HG03025 (cell line): ENCODE results near the gene HSPA12A.

Experiments used
- ATAC-seq: cut with Tn5 transposase; IDR thresholded peaks from one replicate; pipeline ENCODE4 v1.9.1; 2021; ENCODE audit warnings: mild to moderate bottlenecking, moderate library complexity; ENCODE audit not compliant: unreplicated experiment, low FRiP score

Gene HSPA12A, protein sequence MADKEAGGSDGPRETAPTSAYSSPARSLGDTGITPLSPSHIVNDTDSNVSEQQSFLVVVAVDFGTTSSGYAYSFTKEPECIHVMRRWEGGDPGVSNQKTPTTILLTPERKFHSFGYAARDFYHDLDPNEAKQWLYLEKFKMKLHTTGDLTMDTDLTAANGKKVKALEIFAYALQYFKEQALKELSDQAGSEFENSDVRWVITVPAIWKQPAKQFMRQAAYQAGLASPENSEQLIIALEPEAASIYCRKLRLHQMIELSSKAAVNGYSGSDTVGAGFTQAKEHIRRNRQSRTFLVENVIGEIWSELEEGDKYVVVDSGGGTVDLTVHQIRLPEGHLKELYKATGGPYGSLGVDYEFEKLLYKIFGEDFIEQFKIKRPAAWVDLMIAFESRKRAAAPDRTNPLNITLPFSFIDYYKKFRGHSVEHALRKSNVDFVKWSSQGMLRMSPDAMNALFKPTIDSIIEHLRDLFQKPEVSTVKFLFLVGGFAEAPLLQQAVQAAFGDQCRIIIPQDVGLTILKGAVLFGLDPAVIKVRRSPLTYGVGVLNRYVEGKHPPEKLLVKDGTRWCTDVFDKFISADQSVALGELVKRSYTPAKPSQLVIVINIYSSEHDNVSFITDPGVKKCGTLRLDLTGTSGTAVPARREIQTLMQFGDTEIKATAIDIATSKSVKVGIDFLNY

DNA sequence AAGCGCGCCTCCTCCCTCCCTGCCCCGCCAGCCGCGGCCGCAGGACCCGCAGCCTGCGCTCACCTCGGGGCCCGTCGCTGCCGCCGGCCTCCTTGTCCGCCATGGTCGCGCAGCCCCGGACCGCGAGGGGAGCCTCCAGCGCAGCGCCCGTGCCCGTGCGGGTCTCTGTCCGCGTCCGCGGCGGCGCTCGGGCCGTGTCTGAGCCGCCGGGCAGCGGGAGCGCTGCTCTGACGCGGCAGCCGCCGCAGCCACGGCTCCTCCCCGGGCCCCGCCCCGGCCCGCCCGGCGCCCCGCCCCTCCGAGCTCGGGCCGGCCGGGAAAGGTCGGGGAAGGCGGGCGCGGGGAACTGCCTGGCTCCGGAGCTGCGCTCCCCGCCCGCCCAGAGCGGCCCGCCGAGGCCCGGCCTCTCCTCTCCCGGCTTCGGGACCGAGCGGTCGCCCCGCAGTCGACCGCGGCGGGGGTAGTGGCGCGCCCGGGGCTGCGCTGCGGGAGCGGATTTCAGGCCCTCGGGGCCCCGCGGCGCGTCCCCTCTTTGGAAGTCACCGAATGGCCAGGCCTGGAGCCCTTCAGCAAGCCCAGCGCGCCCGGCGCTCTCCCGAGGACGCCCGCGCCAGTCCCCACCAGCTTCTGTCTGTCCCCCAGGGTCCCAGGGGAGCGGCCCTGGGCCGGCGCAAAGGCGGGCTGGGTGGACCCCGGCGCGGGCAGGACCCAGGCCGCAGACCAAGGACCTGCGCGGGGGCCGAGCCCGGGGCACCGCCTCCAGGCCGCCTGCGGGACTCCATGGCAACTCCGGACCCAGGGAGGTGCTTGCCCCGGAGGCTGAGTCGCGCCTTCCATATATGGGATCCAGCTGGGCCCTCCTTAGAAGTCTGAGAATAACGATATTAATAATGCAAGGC, at the start of gene HSPA12A:
Gene HSPA12A (minus strand): TSS at position 200 of the 899 bp plus-strand sequence. CDS start 97 bp downstream, at position 103.
- ATAC-seq = peak; percentile 80

DNA sequence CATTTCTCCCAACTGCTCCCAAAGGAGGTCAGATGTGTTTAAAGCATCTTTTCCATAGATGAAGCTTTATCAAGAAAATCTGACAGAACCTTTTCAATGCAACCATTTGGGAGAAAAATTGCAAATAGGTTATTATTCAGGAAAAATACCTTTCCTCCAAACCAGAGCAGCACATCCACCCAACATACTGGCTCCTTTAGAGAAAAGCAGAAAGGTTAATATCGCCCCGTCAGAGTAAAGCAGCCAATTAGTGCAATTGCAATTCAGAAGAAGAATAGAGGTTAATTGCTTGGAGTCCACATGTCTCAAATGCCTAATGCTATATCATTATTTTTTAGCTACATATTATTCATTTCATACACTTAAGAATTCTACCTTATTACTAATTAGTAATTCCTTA, 48.9 kb upstream of the HSPA12A start:
- ATAC-seq = no peak

DNA sequence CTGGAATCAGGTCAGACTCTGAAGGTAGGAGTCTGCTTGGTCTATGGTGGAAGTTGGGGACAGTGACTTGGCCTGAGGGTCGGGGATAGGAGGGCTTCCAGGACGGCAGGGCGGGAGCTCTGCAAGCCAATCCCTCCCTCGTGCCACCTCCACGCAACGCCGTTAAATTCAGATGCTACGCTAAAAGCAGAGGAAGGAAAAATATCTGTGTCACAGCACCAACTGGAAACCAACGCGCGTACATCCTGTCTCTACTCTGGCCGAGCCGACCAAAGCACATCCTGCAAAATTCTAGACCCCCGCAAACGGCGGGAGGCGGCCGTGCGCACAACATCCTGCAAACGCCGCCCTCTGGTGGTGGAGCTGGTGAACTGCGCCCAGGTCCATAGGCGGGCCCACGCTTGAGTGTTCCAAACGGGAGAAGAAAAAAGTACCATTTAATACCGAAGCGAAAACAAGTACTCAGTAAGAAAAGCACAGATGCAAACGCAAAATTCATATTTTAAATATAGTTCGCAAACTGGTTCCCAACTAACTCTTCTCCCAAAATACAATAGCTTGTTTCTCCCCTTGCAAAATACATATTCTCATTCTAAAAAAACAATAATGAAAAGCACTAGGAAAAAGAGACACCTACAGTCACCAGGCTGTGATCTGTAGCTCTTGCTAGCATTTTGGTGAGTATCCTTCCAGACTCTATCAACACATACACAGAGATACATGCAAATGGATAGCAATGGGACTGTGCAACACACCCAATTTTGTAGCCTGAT, 45.7 kb upstream of the HSPA12A start:
- peak; percentile 77 for ATAC-seq

DNA sequence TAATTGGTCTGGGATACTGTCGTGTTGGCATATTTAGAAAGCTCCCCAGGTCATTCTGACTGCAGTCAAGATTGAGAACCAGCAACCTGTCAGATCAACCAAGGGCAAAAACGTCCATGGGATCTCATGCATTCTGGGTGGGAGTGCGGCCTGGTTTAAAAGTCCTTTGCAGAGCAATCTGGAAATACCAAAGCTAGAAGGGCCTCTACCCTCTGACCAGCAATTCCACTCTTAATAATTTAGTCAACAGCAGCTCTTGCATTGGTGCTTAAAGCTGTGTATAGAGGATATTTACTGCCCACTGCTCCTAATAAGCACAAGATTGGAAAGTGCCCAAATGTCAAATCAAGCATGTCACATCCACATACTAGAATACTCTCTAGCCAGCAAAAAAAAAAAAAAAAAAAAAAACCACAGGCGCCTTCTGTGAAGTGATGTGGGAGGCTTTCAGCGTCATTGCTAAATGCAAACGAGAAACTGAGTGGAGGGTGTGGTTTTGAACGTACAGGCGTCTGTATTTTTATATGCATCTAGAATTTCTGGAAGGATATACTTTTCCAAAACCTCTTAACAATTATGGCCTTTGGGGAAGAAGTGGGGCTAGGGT, 44.8 kb upstream of the HSPA12A start:
- ATAC-seq = no peak

DNA sequence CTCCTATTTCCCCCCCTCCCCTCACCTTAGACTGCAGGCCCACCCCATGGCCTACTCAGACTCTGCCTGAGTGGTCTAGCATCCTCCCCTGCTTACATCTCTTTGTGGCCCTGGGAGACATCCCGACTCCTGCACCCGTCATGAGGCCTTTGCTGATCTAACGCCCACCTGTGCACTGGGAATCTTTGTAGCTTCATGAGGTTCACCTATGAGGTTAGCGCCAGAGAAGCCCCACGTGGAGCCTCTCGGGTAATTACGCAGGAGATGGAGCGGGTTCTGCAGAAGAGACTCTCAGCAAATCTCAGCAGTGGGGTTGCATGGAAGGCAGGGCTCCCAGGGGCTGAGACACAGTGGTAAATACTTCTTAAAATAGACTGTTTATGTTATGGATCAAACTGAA, 43.5 kb upstream of the HSPA12A start:
- no peak for ATAC-seq

DNA sequence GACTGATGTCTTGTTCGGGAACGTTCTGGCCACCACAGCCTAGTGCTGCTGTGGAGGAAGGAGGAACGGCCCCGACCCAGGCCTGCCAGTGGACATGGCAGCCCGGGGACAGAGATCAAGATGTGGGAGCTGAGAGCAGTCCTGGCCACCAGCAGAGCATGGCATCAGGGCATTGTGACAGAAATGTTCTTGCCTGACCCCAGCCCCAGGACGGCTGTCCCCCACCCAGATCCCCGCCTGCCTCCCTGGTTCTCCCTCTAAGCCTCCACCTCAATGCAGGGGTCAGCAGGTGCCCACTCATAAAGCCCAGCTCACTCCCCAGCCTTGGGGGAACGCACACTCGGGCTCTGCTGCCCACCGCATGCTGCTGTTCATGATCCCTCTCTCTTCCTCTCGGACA, 42.9 kb upstream of the HSPA12A start:
- ATAC-seq = no peak

DNA sequence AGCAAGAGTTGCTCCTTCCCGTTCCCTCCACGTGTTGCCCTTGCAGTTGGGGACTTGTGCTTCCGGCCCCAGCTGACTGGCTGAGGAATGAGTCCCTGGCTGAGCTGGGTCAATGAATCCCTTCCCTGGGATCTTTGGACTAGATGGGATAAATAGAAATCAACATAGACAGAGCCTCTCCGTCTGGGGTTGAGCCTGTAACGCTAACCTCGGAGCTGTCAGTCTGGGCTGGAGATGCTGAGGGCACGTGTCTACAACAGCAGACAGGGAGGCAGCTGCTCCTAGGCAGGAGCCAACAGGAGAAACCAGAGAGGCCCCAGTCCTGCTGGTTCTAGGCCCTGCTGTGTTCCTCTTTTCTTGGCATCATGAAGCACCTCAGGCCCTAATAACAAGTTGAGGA, 42.3 kb upstream of the HSPA12A start:
- ATAC-seq = no peak

DNA sequence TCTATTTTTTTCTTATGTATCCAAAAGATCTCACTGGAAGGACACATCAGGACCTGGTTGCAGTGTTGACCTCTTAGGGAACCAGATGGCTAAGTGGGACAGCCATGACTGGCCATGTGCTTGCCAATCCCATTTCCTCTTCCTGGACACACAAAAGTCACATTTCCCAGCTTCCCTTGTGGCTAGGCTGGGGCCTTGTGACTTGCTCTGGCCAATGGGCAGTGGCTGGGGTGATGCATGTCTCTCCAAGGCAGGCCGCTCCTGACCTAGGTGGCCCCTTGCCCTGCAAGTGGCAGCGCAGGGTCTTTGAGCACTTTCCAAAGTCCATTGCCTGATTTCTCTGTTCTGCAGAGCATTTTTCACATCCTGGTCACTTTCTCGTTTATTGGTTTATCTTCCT, 41.7 kb upstream of the HSPA12A start:
- ATAC-seq = no peak

DNA sequence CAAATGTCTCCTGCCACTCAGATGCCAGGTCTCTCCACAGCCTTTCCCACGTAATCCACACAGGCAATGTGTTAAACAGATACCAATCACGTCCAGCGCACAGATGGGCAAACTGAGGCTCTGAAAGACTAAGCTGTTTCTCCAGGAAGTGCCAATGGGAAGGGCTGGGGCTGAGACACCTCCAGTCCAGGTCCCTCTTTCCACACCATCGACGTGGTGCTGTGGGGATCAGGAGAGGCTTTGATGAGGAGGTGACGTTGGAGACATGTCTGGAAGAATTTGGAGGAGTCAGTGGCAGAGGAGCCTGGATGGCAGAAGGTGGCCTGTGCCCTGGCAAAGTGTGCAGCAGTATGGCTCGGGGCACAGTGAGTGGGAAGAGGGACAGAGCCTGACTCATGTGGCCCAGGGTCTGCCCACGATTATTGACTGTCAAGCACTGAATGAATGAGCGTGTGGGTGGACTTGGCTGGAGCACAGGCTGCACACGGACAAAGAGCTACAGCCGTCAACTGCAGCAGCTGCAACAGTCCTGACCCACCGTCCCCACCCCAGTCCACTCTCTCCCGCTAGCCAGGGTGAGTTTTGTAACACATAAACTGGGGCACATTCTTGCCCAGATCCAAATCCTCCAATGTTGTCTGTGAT, 40.8 kb upstream of the HSPA12A start:
- no peak for ATAC-seq

DNA sequence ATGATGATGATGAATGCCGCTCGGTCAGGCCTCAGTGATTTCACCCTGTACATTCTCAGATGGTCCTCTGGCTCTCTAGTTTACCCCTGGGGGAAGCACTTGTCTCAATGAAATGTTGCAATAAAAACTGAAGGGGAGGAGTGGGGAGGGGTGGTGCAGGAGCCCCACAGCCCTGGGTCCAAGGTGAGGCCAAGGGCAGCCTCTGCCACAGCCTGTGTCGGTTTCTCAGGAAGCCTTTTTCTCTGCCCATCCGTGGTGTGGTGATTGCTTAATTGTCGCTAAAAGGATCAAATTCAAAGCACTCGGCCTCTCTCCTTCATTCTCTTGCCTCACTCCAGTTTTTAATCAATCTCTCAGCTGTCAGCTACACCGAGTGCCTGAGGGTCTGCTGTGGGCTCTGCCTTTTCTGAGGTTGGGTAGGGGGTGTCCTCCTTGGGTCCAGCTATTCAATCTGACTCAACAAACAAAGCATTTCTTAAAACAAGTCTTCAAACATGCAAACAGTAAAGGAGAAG, 39.1 kb upstream of the HSPA12A start:
- ATAC-seq = no peak

DNA sequence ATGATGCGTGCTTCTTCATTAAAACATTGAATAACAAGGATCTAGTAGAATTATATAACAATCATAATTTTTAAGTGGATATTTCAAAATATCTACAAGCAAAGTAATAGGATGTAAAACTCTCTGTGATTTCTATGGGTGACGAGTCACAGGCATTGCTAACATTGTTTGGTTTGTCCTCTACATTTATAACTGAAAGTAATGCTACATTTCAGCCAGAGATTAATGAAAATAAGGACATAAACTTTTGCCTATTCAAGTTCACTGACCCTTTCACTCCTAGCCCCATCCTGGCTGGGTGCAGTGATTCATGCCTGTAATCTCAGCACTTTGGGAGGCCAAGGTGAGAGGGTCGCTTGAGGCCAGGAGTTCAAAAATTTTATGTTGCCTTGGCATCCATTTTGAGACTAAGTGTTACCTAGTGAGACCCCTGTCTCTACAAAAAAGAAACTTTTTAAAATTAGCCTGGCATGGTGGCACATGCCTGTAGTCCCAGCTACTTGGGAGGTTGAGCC, 38.4 kb upstream of the HSPA12A start:
- no peak for ATAC-seq

DNA sequence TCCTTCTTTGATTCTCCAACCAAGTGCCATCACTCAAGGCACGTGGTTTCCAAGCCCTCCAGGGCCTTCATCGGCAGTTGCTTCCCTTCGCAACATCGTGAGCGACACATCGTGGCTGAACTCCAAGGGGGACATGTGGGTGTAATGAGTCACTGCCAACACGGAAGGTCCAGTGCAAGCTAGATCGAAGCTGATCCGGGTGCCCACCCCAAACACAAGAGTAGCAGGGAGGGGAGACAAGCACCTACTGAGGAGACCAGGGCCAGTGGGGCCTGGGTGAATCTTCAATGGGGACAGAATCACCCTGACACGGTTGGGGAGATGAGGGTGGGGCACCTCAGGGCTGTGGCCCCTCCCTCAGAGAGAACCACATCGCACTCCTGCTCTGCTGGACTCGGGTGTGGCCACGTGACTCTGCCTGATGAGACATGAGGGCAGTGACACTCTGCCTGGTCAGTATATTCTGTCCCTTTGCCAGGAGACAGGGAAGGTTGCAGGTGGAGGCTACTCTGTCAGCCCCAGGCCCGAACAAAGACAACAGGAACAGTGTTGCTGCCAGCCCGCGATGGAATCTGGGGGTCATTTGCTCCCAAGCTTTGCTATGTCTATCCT, 36.8 kb upstream of the HSPA12A start:
- ATAC-seq = no peak

DNA sequence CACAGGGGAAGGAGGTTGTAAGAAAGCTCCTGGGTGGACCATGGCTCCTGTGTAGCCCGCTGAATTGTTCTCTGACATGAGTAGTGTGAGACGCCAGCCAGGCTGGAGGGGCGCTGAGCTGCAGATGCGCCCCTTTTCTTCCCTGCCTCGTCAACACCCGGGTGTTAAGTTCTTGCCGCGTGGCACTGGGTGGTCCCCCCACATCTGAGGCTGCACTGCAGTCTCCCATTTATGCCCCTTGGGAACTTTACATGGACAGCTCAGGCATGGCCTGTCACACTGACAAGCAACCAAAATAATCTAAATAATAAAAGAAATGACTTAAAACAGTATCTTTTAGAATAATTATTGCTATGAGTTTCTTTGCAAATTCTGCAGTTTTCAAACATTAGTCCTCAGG, 34.6 kb upstream of the HSPA12A start:
- no peak for ATAC-seq

DNA sequence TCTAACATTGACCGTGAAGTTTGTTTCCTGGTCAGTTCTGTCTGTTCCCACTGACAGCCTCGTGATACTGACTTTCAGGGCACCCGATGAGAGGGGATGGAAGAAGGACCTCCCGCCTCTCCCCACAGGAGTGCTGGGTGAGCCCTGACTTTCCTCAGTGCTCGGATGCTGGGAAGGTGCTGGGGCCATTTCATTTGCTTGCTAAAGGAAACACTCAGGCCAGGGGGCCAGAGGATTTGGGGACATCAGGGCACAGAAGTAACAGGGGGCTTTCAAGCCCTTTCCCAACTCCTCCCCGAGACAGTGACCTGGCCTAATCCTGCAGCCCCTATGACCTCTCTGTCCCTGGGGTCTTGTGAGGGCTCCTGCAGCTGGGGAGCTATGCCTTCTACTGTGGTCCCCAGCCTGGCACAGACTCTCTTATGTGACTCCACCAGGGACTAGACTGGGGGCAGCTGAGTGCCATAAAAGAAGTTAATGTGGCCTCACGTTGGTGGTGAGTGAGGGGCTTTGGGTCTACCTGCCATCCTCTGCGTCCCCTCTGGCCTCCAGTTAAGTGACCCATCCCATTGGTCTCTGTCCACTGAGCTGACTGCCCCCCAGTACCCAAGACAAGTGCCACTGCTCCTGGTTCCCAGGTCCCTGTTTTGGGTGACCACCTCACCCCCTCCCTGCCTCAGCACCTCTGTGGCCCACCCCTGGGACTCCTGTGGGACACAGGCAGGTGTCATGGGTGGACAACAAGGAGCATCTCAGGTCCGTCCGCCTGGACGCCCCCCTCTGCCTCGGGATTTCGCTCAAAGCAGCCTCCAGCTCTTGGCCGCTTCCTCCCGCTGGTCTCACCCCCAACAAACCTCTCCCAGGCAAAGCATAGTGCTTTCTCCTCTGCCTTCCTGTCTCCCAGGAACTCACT, 33.4 kb upstream of the HSPA12A start:
- ATAC-seq = no peak

DNA sequence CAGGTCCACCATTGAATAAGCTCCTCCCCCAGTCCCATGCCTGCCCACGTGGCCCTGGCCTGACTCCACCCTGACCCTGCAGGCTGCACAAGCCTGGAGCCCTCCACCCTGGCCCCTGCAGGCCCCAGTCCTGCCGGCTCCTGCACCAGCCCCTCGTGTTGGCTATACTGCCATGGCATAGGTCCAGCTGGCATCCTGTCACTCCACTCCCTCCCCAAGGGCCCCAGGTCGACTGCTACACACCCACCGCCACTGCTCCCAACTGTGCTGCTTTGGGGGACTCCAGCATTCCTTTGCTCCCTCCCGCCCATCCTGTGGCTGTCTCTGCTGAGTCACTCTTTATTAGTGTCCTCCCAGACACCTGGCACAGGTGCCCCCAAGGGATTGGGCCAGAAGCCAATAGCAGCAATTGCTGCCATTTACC, 32.4 kb upstream of the HSPA12A start:
- ATAC-seq = no peak

DNA sequence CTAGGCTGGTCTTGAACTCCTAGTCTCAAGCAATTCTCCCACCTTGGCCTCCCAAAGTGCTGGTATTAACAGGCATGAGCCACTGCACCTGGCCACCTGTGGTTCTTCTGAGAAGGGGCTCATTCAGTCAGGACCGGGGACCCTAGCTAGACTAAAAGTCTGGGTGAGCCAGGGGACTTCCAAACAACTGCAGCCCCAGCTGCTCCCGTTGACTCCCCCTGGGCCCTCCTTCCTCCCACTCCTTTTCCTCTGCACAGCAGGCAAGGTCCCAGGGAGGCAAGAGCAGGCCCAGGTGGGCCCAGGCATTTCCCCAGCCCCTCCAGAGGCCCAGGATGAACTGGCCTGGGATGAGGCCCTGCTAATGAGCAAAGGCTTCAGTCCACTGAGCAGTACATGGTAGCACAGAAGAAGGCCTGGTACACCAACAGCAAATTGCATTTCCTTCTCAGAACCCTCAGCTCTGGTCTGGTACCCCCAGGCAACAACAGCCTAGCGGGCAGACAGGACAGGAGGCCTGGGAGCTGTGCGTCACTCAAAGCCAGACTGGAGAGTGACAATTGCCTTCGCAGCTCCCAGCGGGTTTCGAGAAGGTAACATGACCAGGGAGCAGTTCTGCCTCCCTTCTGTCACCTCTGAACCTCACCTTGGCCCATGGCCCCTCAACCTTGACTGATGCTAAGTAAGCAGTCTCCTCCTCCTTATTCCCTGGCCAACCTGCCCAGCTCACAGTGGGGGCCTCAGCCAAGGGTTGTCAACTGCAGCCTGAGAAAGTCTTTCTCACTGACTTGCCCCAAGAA, 30.7 kb upstream of the HSPA12A start:
- ATAC-seq = no peak
